OCI-LY7 (cell line): Measurements from ENCODE around the gene TMEM51.

Experiments used
- EZH2phosphoT487 ChIP-seq: fragments of 200-600 bp; sonication (generic); IDR thresholded peaks from 2 replicates; pipeline ENCODE4 v1.6.1; 2018; ENCODE audit warnings: low read depth, borderline replicate concordance, mild to moderate bottlenecking, mixed run types, antibody characterized with exemption, low read length, moderate library complexity, mixed read lengths
- TF ChIP-seq, protein P1 (sequence below): fragments of 200-600 bp; sonication (generic); conservative IDR thresholded peaks from 2 replicates; pipeline ENCODE4 v1.5.1; 2014; ENCODE audit warnings: mild to moderate bottlenecking, antibody characterized with exemption, low read length, moderate library complexity, mixed read lengths

GRCh38 chr1:15201221-15201620 lies 47.7 kb downstream of the TMEM51 start:
- TF ChIP-seq, protein P1, sequence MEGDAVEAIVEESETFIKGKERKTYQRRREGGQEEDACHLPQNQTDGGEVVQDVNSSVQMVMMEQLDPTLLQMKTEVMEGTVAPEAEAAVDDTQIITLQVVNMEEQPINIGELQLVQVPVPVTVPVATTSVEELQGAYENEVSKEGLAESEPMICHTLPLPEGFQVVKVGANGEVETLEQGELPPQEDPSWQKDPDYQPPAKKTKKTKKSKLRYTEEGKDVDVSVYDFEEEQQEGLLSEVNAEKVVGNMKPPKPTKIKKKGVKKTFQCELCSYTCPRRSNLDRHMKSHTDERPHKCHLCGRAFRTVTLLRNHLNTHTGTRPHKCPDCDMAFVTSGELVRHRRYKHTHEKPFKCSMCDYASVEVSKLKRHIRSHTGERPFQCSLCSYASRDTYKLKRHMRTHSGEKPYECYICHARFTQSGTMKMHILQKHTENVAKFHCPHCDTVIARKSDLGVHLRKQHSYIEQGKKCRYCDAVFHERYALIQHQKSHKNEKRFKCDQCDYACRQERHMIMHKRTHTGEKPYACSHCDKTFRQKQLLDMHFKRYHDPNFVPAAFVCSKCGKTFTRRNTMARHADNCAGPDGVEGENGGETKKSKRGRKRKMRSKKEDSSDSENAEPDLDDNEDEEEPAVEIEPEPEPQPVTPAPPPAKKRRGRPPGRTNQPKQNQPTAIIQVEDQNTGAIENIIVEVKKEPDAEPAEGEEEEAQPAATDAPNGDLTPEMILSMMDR = no peak
- TF ChIP-seq EZH2phosphoT487 = no peak
